H1 (cell line): ENCODE measurements around the gene CEP57L1. TPM values are rescaled to one million over a fixed set of nuclear protein-coding genes. Genes with fewer than 3 reads are reported as not detected.

Source experiments
- CTCF ChIA-PET: fragments of 300-600 bp; sonication (Branson Sonifier 250); formaldehyde crosslinking; loops from one replicate; lab custom pipeline; 2021; ENCODE audit not compliant: partially characterized antibody; lab: Charles Lee
- POLR2A ChIA-PET: fragments of 300-600 bp; sonication (Branson Sonifier 250); formaldehyde crosslinking; loops from one replicate; lab custom pipeline; 2021; ENCODE audit warnings: inconsistent platforms; ENCODE audit not compliant: partially characterized antibody; lab: Charles Lee
- DNase-seq, 2 experiments: peaks; one replicate each; pipeline versions ENCODE4 v3.0.0 to v3.0.0-alpha.2; 2010 to 2022; ENCODE audit warnings: low spot score in 2 of 2, low read depth in 1 of 2, mixed read lengths in 1 of 2
- FAIRE-seq: peaks from 2 replicates; lab custom pipeline; 2011; peaks lifted over from hg19 to GRCh38; lab: Jason Lieb, UNC
- H2AFZ ChIP-seq: 2 replicates; pipeline ENCODE4 v1.8.1; 2012; ENCODE audit warnings: low read length, inconsistent platforms
- H2AK5ac ChIP-seq: 2 replicates; pipeline ENCODE4 v1.6.1; 2013; ENCODE audit warnings: low read depth, low read length
- H2BK120ac ChIP-seq: replicated peaks from 2 replicates; pipeline ENCODE3; 2013; ENCODE audit warnings: low read depth, low read length, inconsistent platforms
- H2BK12ac ChIP-seq: 2 replicates; pipeline ENCODE4 v1.6.1; 2013; ENCODE audit warnings: low read depth, low read length
- H2BK15ac ChIP-seq: 2 replicates; pipeline ENCODE4 v1.6.1; 2013; ENCODE audit warnings: low read length
- H2BK20ac ChIP-seq: 2 replicates; pipeline ENCODE4 v1.6.1; 2013; ENCODE audit warnings: low read length
- H2BK5ac ChIP-seq: 2 replicates; pipeline ENCODE4 v1.6.1; 2013; ENCODE audit warnings: low read depth, low read length
- H3K14ac ChIP-seq: 2 replicates; pipeline ENCODE4 v1.6.1; 2013; ENCODE audit warnings: inconsistent platforms; ENCODE audit not compliant: insufficient read length
- H3K18ac ChIP-seq: 2 replicates; pipeline ENCODE4 v1.6.1; 2013; ENCODE audit warnings: low read length; ENCODE audit errors: extremely low read depth
- H3K23ac ChIP-seq: 2 replicates; pipeline ENCODE4 v1.6.1; 2013; ENCODE audit warnings: inconsistent platforms; ENCODE audit not compliant: insufficient read length
- H3K23me2 ChIP-seq: 2 replicates; pipeline ENCODE4 v1.6.1; 2013; ENCODE audit warnings: low read depth, low read length
- H3K27ac ChIP-seq: 2 replicates; pipeline ENCODE4 v1.6.1; 2011; ENCODE audit warnings: low read depth, low read length, inconsistent platforms
- H3K27me3 ChIP-seq, 4 experiments: replicated peaks in 1 of 4; 1 replicate in 1 of 4; 2 replicates in 3 of 4; pipeline versions ENCODE4 v1.6.1 to v1.8.1; 2011 to 2013; ENCODE audit warnings: low read length in 3 of 4, mild to moderate bottlenecking in 3 of 4, inconsistent platforms in 2 of 4, mixed read lengths in 2 of 4, moderate library complexity in 1 of 4; ENCODE audit not compliant: control insufficient read depth in 3 of 4, insufficient read depth in 3 of 4; ENCODE audit errors: extremely low read depth in 1 of 4
- H3K36me3 ChIP-seq, 4 experiments: 2 replicates each; pipeline versions ENCODE4 v1.6.1 to v1.8.1; 2011 to 2013; ENCODE audit warnings: mild to moderate bottlenecking in 4 of 4, low read length in 3 of 4, moderate library complexity in 2 of 4, control low read depth in 1 of 4, inconsistent platforms in 1 of 4; ENCODE audit not compliant: insufficient read depth in 4 of 4, control insufficient read depth in 2 of 4
- H3K4ac ChIP-seq: replicated peaks from 2 replicates; pipeline ENCODE3; 2013; ENCODE audit warnings: low read length, low read depth, mixed read lengths, inconsistent platforms; ENCODE audit not compliant: insufficient read length
- H3K4me1 ChIP-seq, 4 experiments: replicated peaks in 1 of 4; 1 replicate in 1 of 4; 2 replicates in 3 of 4; pipeline versions ENCODE4 v1.6.1 to v1.8.1; 2011 to 2013; ENCODE audit warnings: low read length in 3 of 4, inconsistent platforms in 2 of 4, mixed read lengths in 1 of 4; ENCODE audit not compliant: insufficient read depth in 4 of 4, control insufficient read depth in 3 of 4
- H3K4me2 ChIP-seq, 2 experiments: 2 replicates each; pipeline versions ENCODE4 v1.6.1 to v1.8.1; 2011 to 2013; ENCODE audit warnings: low read depth in 2 of 2, low read length in 2 of 2, control low read depth in 1 of 2, inconsistent platforms in 1 of 2, mild to moderate bottlenecking in 1 of 2; ENCODE audit not compliant: insufficient read depth in 1 of 2
- H3K4me3 ChIP-seq, 4 experiments: fragments of 200-600, 300-600 bp in 1 of 4; sonication (generic), shearing (Covaris generic), sonication (Bioruptor Twin) in 1 of 4; 2 replicates each; pipeline versions ENCODE4 v1.5.1 to v1.8.1; 2011 to 2016; ENCODE audit warnings: low read length in 4 of 4, low read depth in 3 of 4, control low read depth in 2 of 4, inconsistent platforms in 2 of 4, mild to moderate bottlenecking in 2 of 4, mixed read lengths in 1 of 4, moderate library complexity in 1 of 4; ENCODE audit not compliant: insufficient read depth in 2 of 4; ENCODE audit errors: extremely low read depth in 1 of 4
- H3K56ac ChIP-seq: replicated peaks from 2 replicates; pipeline ENCODE3; 2013; ENCODE audit warnings: low read depth, mild to moderate bottlenecking, mixed read lengths, low read length, inconsistent platforms; ENCODE audit not compliant: insufficient read length
- H3K79me1 ChIP-seq: 2 replicates; pipeline ENCODE4 v1.6.1; 2013; ENCODE audit warnings: low read depth, low read length, control low read depth
- H3K79me2 ChIP-seq, 2 experiments: 2 replicates each; pipeline versions ENCODE4 v1.6.1 to v1.8.1; 2012 to 2013; ENCODE audit warnings: low read length in 2 of 2, mild to moderate bottlenecking in 2 of 2, inconsistent platforms in 1 of 2; ENCODE audit not compliant: insufficient read depth in 2 of 2, control insufficient read depth in 1 of 2
- H3K9ac ChIP-seq, 4 experiments: replicated peaks in 1 of 4; 1 replicate in 1 of 4; 2 replicates in 3 of 4; pipeline versions ENCODE4 v1.6.1 to v1.8.1; 2011 to 2013; ENCODE audit warnings: low read depth in 3 of 4, low read length in 3 of 4, control low read depth in 2 of 4, mild to moderate bottlenecking in 2 of 4, moderate library complexity in 2 of 4, inconsistent platforms in 1 of 4; ENCODE audit errors: extremely low read depth in 1 of 4
- H3K9me3 ChIP-seq, 2 experiments: 2 replicates each; pipeline versions ENCODE4 v1.6.1 to v1.8.1; 2012 to 2013; ENCODE audit warnings: mild to moderate bottlenecking in 2 of 2, moderate library complexity in 2 of 2, control low read depth in 1 of 2, inconsistent platforms in 1 of 2, low read depth in 1 of 2, low read length in 1 of 2, mixed read lengths in 1 of 2; ENCODE audit not compliant: insufficient read depth in 2 of 2
- H4K20me1 ChIP-seq, 2 experiments: replicated peaks in 1 of 2; 2 replicates each; pipeline versions ENCODE3 to v1.8.1; 2011 to 2013; ENCODE audit warnings: inconsistent platforms in 2 of 2, low read length in 2 of 2, mild to moderate bottlenecking in 1 of 2; ENCODE audit not compliant: insufficient read depth in 2 of 2, control insufficient read depth in 1 of 2
- H4K5ac ChIP-seq: 2 replicates; pipeline ENCODE4 v1.6.1; 2013; ENCODE audit warnings: low read length, low read depth, mixed read lengths, inconsistent platforms; ENCODE audit not compliant: insufficient read length
- H4K8ac ChIP-seq: 2 replicates; pipeline ENCODE4 v1.8.0; 2013; ENCODE audit warnings: mild to moderate bottlenecking, moderate library complexity, low read length, inconsistent platforms; ENCODE audit not compliant: insufficient read depth; ENCODE audit errors: extremely low read depth
- H4K91ac ChIP-seq: replicated peaks from 2 replicates; pipeline ENCODE3; 2013; ENCODE audit warnings: low read length, mixed read lengths, inconsistent platforms; ENCODE audit not compliant: insufficient read length
- TAF1 ChIP-seq: IDR thresholded peaks from 2 replicates; pipeline ENCODE4 v1.6.1; 2011; ENCODE audit warnings: mild to moderate bottlenecking, low read depth, low read length
- WGBS, 2 experiments: shearing (Covaris generic) in 1 of 2; methylation state at CpG; one replicate each; pipeline versions ENCODE4 v1.1.6 to v1.1.7; 2013 to 2015; ENCODE audit warnings: low lambda C conversion rate in 2 of 2, mixed read lengths in 2 of 2, inconsistent platforms in 1 of 2, low coverage in 1 of 2, missing lambda C conversion rate in 1 of 2; ENCODE audit not compliant: insufficient replicate concordance in 2 of 2, insufficient coverage in 1 of 2, insufficient read length in 1 of 2; ENCODE audit errors: extremely low coverage in 1 of 2, missing lambda C conversion rate in 1 of 2; 5-methylcytosine and 5-hydroxymethylcytosine counted together
- polyA plus RNA-seq, 7 experiments: library from polyadenylated mRNA; depleted of rRNA in 3 of 7; stranded (reverse) in 5 of 7; unstranded in 2 of 7; fragments of >200 nt in 5 of 7; fragments of 200-250 nt in 2 of 7; gene quantifications; 1 replicate in 5 of 7; 2 replicates in 1 of 7; 4 replicates in 1 of 7; pipeline versions ENCODE4 v1.2.1 to v1.2.3, GENCODE V29; 2011 to 2013; ENCODE audit warnings: missing spikeins in 2 of 7, mixed read lengths in 2 of 7
- total RNA-seq: library from RNA; stranded (reverse); fragmentation: NEBNext Ultra II Directional; extraction: Animal tissue kit (Norgen Biotek cat#: 25700); gene quantifications from 2 replicates; pipeline ENCODE4 v1.2.1, GENCODE V29; 2021
- TF ChIP-seq, protein P1 (sequence below): IDR thresholded peaks from 2 replicates; pipeline ENCODE4 v1.6.1; 2012; ENCODE audit warnings: low read length, inconsistent platforms

Gene CEP57L1
- total and polyA plus RNA-seq, 2 of the 8 experiments (the other 6 are each of a cell fraction or from before 2014, with no cell fraction given) = 3.6 to 11.5 TPM

- Histone ChIP-seq H3K4ac (no peak overlapping the region), H4K5ac (no peak overlapping the region), H3K79me1 (no peaks in the 10 kb centered on the region), H2AK5ac (no peak overlapping the region), H2BK20ac (no peak overlapping the region), H3K36me3 (no peaks in the 10 kb centered on the region), H2BK5ac (no peak overlapping the region), H3K56ac (no peak overlapping the region), H3K18ac (no peak overlapping the region), H3K4me2 (no peak overlapping the region), H2BK12ac (no peak overlapping the region), H3K27ac (no peak overlapping the region), H4K8ac (no peak overlapping the region), H3K9ac (no peak overlapping the region), H3K23me2 (no peaks in the 10 kb centered on the region), H3K79me2 (no peaks in the 10 kb centered on the region), H3K9me3 (no peaks in the 10 kb centered on the region), H2BK120ac (no peak overlapping the region), H3K14ac (no peak overlapping the region), H3K4me1 (no peaks in the 10 kb centered on the region), H3K4me3 (no peak overlapping the region), H4K20me1 (no peaks in the 10 kb centered on the region), H3K27me3 (no peaks in the 10 kb centered on the region), H3K23ac (no peak overlapping the region), H2BK15ac (no peak overlapping the region), H4K91ac (no peak overlapping the region), H2AFZ (no peak overlapping the region)
- 87% methylated on average over 3 of the region's 3 CpGs; no CpG with 5 or more reads in 1 of the 2 experiments for WGBS, 2 experiments
- no peak for FAIRE-seq
- TF ChIP-seq, protein P1, sequence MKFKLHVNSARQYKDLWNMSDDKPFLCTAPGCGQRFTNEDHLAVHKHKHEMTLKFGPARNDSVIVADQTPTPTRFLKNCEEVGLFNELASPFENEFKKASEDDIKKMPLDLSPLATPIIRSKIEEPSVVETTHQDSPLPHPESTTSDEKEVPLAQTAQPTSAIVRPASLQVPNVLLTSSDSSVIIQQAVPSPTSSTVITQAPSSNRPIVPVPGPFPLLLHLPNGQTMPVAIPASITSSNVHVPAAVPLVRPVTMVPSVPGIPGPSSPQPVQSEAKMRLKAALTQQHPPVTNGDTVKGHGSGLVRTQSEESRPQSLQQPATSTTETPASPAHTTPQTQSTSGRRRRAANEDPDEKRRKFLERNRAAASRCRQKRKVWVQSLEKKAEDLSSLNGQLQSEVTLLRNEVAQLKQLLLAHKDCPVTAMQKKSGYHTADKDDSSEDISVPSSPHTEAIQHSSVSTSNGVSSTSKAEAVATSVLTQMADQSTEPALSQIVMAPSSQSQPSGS = no peak
- no peak for TF ChIP-seq TAF1
- ChIA-PET CTCF (no interaction called here), POLR2A (no interaction called here)
- DNase-seq = no peak
Observed at GRCh38 chr6:109125504-109125903, 30.2 kb downstream of the CEP57L1 start.
